ENCODE measurements around the gene MPHOSPH9.
"Not testable (repeated sequence)": the region's sequence is repeated elsewhere in the genome, so short reads cannot be mapped to it uniquely, and the experiment has no call there.

The MPHOSPH9 gene

DNA sequence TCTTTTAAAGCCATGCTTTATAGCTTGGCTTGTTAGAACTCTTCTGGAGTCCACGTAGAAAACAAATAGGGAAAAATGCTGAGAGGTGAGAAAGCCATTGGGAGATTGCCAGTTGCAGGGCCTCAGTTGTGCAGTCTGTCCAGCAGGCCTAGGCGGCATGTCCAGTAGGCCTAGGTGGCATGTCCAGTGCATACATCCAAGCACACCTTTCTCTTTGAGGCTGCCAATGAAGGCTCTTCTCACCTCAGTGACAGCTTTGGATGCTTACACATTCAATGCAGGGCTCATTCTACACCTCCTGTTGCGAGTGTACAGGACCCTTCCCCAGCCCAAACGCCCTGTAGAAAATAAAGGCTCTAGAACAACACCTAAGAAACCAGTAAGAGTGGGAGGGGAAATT, 25.7 kb upstream of the MPHOSPH9 start:
- no peak for DNase-seq

DNA sequence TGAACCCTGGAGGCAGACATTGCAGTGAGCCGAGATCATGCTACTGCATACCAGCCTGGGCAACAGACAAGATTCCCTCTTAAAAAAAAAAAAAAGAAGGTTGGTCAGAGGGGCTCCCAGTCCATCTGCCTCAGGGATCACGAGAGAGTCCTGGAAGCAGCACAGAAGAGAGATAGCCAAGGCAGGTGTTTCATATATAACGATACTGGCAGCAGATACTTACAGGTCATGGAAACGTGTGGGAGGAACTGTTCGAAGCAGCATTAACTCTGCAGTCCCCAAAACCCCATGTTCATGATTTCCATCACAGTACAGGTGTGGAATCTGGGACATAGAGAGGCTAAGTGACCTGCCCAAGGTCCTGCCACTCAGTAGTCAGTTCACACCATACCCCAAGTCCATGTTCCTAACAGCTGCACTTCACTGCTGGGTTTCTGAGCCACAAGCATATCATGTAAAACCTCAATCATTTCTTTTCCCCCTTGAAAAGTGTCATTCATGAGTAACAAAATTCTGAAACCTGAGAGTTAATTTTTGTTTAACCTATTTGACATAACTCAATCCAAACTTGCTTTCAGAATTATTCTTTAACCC, 22.0 kb upstream of the MPHOSPH9 start:
- DNase-seq: no peak

DNA sequence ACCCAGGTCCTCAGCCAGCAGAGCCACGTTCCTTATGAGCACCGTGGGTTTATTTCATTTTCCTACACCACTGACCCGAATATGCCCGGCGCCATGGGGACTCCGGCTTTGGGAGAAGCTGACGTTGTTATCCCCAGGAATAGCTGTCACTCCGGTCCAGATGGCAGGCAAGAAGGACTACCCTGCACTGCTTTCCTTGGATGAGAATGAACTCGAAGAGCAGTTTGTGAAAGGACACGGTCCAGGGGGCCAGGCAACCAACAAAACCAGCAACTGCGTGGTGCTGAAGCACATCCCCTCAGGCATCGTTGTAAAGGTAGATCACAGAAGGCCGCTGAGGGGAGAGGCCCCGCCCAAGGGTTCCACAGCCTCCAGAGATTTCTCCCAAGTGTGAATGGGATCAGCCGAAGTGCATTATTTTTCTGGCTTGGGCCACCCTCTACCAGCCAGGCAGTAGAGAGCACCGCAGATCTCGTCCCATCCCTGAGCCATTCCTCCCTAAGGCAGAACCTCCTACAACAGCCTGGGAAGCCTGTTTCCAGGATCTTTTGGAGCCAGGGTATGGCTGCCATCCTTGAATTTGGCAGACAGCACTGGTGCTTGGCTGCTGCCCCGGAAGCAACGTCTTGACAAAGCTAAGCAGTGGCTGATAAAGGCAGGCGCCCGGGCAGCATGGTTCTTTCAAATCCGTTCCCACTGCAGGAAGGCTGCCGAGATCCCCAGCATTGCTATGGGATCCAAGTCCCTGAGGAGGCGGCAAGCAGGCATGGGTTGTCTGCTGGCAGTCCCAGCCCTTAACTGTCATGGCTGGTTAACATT, 20.9 kb upstream of the MPHOSPH9 start:
- DNase-seq: no peak

DNA sequence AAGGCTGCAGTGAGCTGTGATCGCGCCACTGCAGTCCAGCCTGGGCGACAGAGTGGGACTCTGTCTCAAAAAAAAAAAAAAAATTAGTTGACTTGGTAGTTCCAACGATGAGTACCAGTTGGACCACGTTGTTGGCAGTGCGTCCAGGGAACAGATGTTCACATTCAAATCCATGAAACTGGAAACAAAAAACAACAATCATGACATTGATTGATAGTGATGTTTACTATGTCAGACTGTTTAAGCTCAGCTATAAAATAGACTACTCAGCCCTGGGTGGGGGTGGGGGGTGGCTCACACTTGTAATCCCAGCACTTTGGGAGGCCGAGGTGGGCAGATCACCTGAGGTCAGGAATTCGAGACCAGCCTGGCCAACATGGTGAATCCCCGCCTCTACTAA, 19.4 kb upstream of the MPHOSPH9 start:
- DNase-seq: not testable (repeated sequence)

DNA sequence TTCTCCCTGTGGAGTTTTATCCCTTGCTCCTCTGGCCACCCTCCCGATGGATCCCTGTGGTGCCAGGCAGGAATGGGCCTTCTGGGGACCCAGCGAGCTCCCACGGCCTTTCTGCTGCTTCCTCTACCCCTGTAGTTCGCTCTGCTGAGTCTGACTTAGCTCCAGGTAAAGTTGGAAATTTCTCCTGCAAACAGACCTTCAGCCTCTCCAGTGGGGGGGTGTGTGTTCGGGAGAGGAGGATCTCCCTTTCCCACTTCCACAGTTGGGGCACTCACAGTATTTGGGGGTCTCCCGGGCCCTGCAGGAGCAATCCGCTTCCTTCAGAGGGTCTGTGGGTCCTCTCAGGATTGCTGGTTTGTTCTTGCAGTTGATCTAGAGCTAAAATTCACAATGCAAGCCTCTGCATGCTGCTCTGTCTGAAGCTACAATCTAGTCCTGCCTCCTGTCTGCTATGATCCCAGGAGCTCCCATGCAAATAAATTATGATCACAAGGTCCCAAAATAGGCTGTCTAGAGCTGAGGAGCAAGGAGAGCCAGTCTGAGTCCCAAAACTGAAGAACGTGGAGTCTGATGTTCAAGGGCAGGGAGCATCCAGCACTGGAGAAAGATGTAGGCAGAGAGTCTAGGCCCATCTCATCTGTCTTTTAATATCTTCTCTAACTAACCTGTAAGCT, 18.6 kb upstream of the MPHOSPH9 start:
- no peak for DNase-seq

DNA sequence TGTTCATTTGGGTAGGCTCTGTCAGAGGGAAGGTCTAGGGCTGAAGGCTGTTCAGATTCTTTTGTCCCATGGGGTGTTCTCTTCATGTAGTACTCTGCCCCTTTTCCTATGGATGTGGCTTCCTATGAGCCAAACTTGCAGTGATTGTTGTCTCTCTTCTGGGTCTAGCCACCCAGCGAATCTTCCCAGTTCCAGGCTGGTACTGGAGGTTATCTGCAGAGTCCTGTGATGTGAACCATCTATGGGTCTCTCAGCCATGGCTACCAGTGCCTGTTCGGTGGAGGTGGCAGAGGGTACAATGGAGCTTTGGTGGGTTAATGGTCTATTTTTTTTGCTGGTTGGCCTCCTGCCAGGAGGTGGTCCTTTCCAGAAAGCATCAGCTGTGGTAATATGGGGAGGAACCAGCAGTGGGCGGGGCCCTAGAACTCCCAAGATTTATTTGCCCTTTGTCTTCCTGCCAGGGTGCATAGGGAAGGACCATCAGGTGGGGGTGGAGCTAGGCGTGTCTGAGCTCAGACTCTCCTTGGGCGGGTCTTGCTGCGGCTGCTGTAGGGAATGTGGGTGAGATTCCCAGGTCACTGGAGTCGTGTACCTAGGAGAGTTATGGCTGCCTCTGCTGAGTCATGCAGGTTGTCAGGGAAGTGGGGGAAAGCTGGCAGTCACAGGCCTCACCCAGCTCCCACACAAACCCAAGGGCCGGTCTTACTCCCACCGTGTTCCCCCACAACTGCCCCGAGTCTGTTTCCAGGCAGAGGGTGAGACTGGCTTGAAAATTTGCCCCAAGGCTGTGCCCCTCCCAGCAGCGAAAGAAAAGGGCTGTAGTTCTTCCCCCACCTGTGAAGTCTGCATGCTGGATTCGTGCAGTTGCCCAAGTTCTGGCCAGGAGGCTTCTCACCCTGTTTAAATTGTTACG, 17.8 kb upstream of the MPHOSPH9 start:
- DNase-seq: no peak

DNA sequence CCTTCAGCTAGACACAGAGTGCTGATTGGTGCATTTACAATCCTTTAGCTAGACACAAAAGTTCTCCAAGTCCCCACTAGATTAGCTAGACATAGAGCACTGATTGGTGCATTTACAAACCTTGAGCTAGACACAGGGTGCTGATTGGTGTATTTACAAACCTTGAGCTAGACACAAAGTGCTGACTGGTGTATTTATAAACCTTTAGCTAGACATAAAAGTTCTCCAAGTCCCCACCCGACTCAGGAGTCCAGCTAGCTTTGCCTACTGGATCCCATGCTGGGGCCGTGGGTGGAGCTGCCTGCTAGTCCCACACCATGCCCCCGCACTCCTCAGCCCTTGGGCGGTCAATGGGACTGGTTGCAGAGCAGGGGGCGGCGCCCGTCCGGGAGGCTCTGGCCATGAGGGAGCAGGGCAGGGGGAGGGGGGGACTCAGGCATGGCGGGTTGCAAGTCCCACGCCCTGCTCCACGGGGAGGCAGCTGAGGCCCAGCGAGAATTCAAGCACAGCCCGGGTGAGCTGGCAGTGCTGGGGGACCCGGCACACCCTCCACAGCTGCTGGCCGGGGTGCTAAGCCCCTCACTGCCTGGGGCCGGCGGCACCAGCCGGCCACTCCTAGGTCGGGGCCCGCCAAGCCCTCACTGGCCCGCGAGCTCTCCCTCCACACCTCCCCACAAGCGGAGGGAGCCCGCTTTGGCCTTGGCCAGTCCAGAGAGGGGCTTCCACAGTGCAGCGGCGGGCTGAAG, 16.2 kb upstream of the MPHOSPH9 start:
- not testable (repeated sequence) for DNase-seq

DNA sequence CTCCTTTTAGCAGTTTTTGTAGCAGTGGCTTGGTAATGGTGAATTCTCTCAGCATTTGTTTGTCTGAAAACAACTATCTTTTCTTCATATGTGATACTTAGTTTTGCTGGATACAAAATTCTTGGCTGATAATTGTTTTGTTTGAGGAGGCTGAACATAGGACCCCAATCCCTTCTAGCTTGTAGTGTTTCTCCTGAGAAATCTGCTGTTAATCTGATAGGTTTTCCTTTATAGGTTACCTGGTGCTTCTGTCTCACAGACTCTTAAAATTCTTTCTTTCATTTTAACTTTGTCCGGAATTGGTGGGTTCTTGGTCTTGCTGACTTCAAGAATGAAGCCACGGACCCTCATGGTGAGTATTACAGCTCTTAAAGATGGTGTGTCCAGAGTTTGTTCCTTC, 15.2 kb upstream of the MPHOSPH9 start:
- DNase-seq: not testable (repeated sequence)

DNA sequence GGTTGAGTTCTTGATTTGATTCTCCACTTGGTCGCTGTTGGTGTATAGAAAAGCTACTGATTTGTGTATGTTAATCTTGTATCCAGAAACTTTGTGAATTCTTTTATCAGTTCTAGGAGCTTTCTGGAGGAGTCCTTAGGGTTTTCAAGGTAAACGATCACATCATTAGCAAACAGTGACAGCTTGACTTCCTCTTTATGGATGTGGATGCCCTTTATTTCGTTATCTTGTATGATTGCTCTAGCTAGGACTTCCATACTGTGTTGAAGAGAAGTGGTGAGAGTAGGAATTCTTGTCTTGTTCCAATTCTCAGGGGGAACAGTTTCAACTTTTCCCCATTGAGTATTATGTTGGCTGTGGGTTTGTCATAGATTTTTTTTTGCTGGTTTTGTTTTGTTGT, 12.7 kb upstream of the MPHOSPH9 start:
- no peak for DNase-seq

DNA sequence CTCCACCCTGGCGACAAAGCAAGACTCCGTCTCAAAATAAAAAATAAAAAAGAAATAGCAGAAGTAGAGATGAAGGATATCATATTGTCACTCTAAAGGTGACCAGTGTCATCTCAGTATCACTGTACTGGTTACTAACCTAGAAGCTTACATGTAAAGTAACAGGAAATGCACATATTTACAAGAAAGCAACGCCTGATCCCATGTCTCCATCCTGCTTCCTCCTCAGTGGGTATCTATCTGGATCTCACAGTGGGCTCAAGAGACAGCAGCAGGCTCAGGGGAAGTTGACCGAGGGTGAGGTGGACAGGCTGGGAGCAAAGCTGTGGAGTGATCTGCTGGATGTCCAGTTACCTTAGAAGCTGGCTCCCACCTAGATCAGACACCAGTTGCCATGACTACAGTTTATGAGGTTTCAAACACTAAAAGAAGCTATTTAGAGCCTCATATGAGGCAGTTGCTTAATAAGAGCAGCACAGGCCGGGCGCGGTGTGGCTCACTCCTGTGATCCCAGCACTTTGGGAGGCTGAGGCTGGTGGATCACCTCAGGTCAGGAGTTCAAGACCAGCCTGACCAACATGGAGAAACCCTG, 10.8 kb upstream of the MPHOSPH9 start:
- no peak for DNase-seq

DNA sequence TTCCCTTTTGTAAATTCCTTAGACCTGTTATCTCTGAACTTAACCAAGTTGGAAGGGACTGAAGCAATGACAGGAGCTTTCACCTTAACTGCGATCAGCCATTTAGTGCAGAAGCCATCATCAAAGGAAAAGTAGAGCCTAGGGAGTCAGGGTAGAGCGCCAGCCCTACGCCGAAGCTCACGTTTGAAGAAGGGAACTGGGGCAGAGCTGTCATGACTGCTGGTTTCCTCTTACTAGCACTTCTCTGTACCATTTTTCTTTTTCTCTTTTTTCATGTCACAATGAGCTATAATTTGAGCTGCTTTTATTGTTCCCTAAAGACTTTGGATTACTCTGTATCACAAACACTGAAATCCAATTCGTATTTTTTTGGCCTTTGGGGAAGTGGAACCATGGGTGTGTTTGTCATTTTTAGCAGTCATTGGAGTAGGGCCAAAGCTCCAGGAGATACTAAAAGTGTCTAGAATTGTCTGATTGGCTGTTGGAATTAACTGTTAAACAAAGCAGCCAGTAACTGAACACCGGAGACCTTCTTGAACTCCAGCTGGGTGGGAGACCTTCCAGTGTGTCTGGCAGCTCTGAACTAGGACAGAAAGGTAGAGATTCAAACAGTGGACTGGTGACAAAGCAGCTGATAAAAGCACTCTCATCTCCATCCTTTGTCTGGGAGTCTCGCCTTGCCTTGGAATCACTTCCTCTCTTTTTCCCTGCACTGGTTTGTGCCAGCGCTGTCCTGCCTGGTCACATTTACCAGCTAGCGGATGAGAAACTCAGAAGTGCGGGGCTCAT, 9.4 kb upstream of the MPHOSPH9 start:
- no peak for DNase-seq

DNA sequence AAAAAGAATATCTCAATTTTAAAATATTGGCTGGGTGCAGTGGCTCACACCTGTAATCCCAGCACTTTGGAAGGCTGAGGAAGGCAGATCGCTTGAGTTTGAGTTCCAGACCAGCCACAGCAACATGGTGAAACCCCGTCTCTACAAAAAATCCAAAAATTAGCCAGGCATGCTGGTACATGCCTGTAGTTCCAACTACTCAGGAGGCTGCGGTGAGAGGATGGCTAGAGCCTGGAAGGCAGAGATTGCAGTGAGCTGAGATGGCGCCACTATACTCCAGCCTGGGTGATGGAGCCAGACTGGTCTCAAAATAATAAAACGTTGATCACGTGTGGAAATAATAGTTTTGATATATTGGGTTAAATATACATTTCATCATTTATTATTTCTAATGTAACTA, 6.0 kb upstream of the MPHOSPH9 start:
- DNase-seq: no peak

DNA sequence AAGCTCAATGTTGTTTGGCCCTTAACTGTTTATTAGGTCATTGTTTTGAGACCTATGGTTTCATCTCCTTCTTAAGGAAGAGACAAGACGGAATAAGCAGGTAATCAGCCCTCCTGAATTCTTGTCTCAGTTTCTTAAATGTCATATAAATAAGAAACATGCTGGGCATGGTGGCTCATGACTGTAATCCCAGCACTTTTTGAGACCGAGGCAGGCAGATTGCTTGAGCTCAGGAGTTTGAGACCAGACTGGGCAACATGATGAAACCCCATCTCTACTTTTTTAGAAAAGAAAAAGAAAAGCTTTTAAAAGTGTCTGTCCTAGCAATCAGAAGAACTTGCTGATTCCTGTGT, 5.4 kb upstream of the MPHOSPH9 start:
- no peak for DNase-seq

DNA sequence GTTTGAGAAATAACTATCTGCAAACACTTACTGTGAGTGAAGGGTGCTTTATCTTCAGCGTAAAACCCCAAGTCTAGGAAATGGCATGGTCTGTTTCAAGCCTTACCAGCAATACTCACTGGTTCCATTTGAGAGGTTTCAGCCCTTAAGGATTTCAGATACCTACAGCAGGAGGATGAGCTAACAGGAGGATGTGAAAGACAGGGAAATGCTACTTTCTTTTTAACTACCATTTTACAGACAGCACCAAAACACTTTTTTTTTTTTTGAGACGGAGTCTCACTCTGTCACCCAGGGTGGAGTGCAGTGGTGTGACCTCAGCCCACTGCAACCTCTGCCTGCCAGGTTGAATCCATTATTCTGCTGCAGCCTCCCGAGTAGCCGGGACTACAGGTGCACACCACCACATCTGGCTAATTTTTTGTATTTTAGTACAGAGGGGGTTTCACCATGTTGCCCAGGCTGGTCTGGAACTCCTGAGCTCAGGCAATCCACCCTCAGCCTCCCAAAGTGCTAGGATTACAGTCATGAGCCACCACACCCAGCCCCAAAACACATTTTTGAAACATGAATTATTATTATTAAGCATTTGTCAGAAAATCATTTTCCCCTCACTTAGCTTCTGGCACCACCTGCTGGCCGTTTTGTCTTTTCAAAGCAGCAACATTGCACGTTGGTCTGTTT, 4.8 kb upstream of the MPHOSPH9 start:
- DNase-seq: peak; percentile 81

DNA sequence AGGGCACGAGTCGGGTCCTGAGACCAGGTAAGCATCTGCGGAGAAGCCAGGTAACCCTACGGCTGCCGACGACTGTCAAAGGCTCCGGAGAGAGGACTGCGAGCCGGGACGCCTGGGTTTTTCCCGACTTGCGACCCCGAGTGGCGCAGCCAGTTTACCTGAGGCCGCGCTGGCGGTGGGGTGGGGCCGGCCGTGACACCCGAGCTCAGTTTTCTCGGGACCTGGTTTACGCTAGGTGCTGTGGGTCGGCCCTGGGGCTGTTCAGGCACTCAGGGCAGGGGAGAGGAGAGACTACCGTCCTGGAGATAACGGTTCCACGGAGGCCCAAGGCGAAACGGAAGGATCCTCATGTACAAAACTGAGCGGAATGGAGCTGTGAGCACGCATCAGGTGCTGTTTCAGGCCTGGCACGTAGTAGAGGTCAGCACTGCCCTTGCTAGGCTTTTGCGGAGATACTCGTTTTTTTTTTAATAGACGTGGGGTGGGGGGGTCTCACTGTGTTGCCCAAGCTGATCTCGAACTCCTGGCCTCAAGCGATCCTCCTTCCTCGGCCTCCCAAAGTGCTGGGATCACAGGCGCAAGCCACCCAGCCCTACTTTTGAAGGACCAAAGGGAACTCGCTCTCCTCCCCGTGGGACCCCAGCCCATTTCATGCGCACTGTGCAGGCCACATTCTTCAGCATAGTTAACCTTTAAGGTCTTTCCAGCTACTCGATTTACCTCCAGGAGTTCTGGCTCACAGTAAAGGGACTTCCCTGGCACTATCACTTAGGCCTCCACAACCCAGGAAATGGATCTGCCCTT, 766 bp upstream of the MPHOSPH9 start:
- no peak for DNase-seq

DNA sequence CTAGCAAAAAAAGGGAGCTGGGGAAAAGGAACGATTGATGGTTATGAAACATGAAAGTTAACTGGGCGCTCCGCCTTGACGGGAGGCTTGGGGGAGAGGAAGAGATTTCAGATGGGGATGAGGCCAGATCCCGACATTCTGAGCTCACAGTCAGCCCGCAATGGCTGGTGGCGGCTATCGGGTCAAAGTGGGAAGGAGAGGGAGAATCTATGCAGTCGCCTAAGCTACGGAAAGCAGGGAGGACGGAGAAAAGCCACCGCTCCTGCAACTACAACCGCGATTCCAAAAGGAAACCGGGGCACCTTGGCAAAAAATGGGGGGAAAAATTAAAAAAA, 502 bp downstream of the MPHOSPH9 start:
- DNase-seq: no peak

DNA sequence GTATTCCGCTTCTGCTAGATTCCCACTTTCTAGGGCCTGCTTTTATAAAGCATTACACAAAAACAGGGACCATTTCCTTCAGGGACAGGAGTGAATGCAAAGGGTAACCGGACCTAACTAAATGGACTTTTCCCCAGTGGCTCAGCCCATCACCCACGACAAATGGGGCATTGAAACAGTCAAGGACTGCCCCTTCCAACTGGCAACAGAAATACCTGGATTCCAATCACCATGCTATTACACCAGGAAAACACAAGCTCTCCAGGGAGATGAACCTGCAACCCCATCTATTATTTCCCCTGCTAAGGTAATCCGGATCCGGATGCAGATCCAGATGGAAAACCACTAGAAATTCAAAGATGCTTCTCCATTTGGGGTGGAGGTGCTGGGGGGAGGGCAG, 1.0 kb downstream of the MPHOSPH9 start:
- DNase-seq: no peak

DNA sequence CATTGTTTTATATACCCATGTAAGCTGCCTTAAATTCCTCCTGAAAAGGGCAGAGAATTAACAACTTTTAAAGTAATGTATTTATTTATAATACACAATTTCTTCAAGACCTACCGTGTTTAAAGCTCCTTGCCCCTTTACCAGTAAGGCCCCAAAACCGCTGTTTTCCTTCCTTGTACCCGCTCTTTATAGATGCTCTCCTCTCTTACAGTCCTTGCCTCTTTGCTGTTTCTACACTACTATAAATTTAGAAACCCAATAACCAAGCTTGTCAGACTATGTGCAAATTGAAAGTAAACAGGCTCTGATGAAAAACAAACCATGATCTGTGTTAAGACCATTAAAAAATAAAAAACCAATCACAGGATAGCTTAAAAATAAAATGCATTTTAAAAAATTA, 3.9 kb downstream of the MPHOSPH9 start:
- DNase-seq: no peak

DNA sequence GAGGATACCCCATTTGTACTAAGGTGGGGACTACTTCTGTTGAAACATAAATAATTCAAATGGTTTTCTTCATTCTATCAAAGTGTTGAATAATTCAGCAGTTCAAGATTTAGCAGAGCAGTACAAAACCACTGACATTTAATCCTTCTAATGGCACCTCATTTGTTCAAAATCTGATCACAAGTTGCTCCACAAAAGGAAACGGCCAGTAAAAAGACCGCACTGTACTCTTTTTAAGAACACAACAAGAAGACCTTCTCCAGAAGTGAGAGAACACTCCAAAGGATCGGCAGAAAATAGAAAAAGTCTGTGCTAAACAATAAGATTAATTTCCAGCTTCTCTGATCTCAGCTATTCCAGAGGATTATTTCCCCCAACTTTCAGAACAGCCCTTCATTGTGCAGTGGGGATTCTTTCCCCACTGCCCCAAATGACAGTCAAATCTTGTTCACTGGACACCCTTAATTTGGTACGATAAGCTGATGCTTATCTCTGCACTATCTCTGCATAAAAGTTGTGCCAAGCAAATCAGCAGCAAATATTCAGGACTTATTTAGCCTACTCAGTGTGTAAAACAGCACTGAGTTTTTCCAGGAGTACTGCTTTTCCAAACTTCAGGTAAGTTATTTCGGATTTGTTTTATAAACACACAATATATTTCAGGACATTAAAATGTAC, 5.2 kb downstream of the MPHOSPH9 start:
- no peak for DNase-seq

All from activated CD4-positive, alpha-beta T cell treated with anti-CD3 and anti-CD28 coated beads for 48 hours (primary cell).